GM19099 (cell line): ENCODE data around the gene SMIM1.

Experiments
- POLR2A ChIP-seq: IDR thresholded peaks from 3 replicates; pipeline ENCODE4 v1.6.1; 2011; ENCODE audit warnings: low read depth; ENCODE audit not compliant: insufficient read length; ENCODE audit errors: extremely low read depth

SMIM1 gene

GRCh38 chr1:3788756-3789420, 16.3 kb downstream of the SMIM1 start:
- TF ChIP-seq POLR2A, result no peak

GRCh38 chr1:3789421-3790300, 17.1 kb downstream of the SMIM1 start:
- no peak for TF ChIP-seq POLR2A

- no peak for TF ChIP-seq POLR2A
These were observed 18.0 kb downstream of the SMIM1 start for GRCh38 chr1:3790500-3790923.

GRCh38 chr1:3790952-3791351, 18.4 kb downstream of the SMIM1 start:
- TF ChIP-seq POLR2A, result no peak

GRCh38 chr1:3795453-3796214, 23.1 kb downstream of the SMIM1 start:
- TF ChIP-seq POLR2A, result no peak

GRCh38 chr1:3796215-3797061, 23.9 kb downstream of the SMIM1 start, which contains the start of gene LRRC47:
LRRC47 (minus strand) TSS chr1:3796498; CDS start chr1:3796476, 22 bp downstream.
- TF ChIP-seq POLR2A, result peak; percentile 89

- no peak for TF ChIP-seq POLR2A
These were observed 27.6 kb downstream of the SMIM1 start for GRCh38 chr1:3799976-3800685.

GRCh38 chr1:3803905-3804626, 31.5 kb downstream of the SMIM1 start:
- TF ChIP-seq POLR2A, result no peak

- TF ChIP-seq POLR2A, result no peak
These were observed 32.5 kb downstream of the SMIM1 start for GRCh38 chr1:3805038-3805437.

- TF ChIP-seq POLR2A, result no peak
These were observed 35.2 kb downstream of the SMIM1 start for GRCh38 chr1:3807769-3808168.

GRCh38 chr1:3809680-3810079, 37.1 kb downstream of the SMIM1 start:
- no peak for TF ChIP-seq POLR2A

- no peak for TF ChIP-seq POLR2A
These were observed 39.0 kb downstream of the SMIM1 start for GRCh38 chr1:3811595-3811911.

- TF ChIP-seq POLR2A, result no peak
These were observed 41.5 kb downstream of the SMIM1 start for GRCh38 chr1:3814065-3814464.
